NCI-H1417 treated with DMSO at 0.1 percent for 48 hours (cell line): Measurements from ENCODE around the gene PDE10A.
"Not testable (repeated sequence)": the region's sequence is repeated elsewhere in the genome, so short reads cannot be mapped to it uniquely, and the experiment has no call there.

ENCODE experiments used
- DNase-seq: peaks from one replicate; lab custom pipeline; 2025; lab: John Stamatoyannopoulos, UW

The PDE10A gene

DNA sequence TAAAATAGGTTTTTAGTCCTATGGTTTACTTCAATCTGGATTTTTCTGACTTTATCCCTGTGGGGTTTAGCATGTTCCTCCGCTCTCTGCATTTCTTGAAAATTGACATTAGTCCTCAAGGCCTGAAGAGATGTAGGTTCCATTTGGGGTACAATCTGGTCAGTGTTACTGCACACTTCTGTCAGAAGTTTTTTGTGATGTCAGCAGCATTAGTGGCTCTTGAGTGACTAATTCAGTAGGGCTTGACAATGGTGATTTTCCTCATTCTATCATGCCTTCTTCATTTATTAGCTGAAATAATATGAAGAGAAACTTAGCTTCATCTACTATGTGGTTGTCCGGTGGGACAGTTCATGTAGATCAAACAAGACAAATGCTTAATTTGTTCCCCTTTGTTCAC, 114.6 kb downstream of the PDE10A start:
- no peak for DNase-seq

DNA sequence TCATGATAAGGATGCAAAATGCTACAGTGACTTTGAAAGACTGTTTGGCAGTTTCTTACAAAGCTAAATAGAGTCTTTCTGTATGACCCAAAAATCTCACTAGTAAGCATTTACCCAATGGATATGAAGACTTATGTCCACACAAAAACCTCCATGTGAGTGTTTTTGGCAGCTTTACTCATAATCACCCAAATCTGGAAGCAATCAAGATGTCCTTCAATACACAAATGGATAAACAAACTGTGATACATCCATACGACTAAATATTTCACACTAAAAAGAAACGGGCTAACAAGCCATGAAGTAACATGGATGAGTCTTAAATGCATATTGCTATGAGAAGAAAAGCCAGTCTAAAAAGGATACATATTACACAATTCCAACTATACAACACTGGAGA, 117.2 kb downstream of the PDE10A start:
- DNase-seq, result no peak

DNA sequence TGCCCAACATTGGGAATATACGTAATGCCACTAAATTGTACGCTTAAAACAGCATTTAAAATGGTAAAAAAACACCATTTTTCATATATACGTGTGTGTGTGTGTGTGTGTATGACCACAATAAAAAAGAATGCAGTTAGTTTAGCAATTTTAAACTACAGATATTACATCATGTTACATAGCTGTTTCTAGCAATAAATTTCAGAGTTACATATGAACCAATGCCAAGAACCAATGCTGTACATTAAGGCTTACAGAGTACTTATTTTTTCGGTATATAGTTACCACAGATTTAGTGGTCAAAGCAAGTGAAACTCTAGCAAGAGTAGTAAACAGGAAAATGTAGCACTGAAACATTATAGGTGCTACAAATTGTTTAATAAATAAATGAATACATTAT, 119.3 kb downstream of the PDE10A start:
- no peak for DNase-seq

DNA sequence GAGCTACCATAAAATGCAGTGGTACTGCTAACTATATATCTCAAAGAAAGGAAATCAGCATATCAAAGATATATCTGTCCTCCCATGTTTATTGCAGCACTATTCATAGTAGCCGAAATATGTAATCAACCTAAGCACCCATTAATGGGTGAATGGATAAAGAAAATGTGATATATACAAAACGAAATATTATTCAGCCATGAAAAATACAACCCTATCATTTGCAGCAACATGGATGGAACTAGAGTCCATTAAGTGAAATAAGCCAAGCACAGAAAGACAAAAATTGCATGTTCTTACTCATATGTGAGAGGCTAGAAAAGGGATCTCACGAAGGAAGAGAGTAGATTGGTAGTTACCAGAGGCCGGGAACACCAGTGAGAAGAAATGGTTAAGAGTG, 126.1 kb downstream of the PDE10A start:
- no peak for DNase-seq

DNA sequence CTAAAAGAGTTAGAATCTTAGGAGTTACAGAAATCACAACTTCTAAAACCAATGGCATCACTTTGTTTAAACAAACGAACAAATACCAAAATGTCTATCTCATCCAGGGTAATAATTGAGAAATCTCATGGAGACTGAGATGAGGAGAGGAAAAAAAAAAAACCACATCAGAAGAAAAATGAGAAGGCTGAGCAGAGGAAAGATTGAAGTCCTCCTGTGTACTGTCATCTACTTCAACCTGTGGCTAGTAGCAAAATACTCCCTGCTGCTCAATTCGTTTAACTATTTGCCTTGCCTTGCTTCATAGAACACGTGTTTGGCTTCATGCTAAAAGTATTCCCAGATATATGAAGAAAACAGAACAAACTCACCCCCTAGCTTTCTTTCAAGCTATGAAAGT, 143.7 kb downstream of the PDE10A start:
- no peak for DNase-seq

DNA sequence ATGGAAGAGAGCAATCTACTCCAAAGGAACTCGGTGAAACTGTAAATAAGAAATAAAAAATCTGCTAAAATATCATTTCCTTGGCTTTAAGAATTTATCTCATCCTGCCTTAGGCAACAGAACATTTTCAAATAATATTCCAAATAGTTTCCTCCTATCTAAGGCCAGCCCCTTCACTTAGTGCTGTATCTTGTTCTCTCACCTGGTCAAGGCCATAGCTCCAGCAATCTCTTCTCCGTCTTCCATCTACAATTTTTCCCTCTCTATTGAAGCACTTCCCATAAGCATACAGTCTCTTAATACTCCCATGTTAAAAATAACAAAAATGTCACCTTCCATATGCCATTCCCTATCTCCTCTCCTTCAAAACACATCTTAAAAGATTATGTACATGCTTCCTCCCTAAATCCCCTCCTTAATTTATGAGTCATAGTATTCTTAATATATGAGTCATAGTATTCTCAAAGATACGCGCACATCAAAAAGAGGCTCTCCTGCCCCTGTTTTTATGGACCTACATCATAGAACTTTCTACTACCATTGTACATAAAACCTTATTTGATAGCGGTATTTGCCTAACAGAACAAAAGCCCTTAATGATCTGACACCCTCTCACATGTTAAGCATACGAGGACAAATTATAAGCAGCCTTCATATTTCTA, 146.9 kb downstream of the PDE10A start:
- no peak for DNase-seq

DNA sequence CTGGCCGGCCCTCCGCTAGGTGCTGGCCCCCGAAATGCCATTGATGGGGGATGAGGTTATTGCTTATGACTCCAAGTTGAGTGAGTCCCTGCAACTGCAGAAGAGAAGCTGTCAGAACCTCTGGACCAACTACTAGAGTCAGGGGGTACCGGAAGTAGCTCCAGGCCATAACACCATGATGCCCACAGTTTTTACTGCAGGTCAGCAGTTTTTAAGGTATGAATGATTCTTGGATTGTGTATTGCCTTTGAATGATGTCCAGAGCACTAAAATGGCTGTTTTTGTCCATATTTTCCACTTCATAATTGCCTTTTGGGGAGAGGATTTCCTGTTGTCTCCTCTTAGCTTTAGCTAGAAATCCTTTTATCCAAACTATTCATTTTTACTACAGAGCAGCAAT, 148.4 kb downstream of the PDE10A start:
- DNase-seq, result no peak

DNA sequence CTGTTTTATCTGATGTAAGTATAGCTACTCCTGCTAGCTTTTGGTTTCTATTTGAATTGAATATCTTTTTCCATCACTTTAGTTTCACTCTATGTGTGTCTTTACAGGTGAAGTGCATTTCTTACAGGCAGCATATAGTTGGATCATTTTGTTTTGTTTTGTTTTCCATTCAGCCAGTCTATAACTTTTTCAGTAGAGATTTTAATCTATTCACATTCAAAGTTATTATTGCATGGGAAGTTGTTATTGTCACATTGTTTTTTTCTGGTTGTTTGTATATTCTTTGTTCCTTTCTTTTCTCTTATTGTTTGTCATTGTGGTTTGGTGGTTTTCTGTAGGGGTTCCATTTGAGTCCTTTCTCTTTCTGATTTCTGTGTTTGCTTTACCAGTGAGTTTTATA, 151.2 kb downstream of the PDE10A start:
- DNase-seq, result no peak

DNA sequence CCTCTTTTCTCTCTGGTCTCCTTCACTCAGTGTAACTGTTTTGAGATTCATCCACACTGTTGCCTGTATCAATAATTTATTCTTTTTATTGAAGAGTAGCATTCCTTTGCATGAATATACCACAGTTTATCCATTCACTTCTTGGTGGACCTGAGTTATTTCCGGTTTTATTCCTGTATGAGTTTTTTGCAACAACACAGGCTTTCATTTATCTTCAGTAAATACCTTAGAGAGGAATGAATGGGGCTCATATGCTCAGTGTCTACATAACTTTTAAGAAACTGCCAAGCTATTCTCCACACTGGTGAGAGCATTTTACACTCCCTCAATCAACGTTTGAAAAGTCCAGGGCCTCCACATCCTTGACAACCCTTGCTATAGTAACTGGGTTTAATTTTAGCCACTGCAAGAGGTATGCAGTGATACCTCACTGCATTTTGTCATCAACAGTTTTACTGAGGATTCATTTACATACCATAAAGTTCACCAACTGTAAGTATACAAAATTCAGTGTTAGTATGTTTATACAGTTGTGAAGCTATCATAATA, 154.6 kb downstream of the PDE10A start:
- DNase-seq, result no peak

DNA sequence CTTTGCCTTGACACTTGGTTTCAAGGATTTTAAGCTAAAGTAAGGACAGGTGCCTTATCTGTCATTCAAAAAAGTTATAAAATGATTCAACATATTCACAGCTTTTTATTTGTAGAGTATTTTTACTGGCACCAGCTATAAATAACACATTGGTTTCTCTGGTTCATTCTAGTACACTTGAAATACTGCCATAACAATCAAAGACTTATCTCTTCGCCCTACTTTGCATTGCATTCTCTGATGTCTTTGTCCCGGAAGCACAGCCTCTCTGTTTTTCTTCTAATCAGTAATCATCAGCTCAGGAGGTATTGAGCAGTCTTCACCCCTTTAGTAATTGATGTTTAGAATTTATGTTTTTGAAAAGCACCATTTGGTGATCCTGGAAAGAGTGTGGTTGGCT, 156.4 kb downstream of the PDE10A start:
- DNase-seq, result no peak

DNA sequence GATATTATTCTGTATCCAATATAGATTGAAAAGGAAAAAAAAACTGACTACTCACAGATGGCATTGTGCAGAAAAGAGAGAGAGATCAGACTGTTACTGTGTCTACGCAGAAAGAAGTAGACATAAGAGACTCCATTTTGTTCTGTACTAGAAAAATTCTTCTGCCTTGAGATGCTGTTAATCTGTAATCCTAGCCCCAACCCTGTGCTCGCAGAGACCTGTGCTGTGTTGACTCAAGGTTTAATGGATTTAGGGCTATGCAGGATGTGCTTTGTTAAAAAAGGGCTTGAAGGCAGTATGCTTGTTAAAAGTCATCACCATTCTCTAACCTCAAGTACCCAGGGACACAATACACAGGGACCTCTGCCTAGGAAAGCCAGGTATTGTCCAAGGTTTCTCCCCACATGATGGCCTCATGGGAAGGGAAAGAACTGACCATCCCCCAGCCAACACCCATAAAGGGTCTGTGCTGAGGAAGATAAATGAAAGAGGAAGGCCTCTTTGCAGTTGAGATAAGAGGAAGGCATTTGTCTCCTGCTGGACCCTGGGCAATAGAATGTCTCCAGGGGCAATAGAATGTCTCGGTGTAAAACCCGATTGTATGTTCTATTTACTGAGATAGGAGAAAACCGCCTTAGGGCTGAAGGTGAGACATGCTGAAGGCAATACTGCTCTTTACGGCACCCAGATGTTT, 162.7 kb downstream of the PDE10A start:
- not testable (repeated sequence) for DNase-seq

DNA sequence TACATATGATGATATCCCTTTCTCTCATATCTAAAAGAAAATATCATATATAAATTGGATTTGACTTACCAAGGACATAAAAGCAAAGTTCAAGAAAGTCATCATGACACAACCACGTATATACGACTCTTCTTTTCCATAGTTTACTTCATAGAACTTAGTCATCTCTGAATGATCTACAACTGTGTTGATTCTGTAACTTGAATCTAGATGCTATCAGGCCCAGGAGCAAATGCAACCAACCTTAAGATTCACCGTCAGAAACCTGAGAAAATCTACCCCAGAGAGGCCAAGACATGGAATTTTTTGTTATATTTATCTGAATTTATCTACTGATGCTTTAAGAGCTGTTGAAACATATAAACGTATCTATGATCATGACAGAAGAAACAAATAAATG, 165.6 kb downstream of the PDE10A start:
- no peak for DNase-seq

DNA sequence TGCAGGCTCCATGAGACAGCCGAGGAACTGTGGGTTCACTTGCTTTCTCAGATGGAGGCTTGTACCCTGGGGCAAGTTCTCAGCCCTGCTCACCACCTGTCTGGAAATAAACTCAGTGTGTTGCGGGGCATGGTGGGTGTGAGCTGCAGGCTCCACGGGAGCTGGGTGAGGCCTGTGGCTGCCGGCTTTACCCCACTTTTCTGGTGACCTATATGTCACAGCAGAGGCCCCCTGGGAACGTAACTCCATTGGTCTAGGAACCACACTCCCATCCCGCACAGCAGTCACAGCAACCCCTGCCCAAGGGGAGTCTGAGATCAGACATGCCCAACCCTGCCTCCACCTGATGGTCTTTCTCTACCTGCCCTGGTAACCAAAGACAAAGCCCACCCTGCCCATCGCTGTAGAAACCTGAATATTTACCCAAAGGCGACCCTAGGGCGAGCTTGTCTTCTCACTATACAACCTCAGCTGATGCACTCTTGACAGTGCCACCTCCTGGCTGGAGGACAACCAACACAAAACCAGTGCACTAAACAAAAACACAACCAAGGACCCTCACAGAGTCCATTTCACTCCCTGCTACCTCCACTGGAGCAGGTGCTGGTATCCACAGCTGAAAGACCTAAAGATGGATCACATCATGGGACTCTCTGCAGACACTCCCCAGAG, 174.3 kb downstream of the PDE10A start:
- no peak for DNase-seq

DNA sequence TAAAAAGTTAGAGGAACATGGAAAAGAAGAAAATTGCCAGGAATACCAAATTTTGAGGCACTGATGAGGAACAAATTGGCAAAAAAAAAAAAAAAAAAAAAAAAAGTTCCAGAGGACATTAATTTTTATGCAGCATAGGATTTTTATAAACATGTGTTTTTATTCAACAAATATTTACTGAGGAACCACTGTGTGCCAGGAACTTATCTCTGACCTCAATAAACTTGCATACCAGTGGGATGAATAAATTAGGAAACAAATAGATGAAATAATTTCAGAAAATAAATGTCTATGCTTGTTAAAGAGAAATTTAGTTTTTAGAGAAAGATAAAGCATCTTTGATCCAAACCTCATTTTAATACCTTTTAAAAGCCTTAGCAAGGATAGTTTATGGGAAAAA, 175.1 kb downstream of the PDE10A start:
- DNase-seq, result no peak

DNA sequence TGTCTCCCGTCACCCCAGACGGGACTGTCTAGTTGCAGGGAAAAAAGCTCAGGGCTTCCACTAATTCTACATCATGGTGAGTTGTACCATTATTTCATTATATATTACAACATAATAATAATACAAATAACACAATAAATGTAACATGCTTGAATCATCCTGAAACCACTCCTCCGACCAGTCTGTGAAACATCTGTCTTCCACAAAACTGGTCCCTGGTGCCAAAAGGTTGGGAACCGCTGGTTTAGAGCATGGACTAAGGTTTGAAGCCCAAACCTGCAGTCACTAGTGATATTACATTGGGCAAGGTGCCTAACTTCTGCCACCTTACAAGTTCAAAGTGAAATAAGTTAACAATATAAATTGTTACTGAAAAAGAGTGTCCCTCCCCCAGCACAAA, 175.7 kb downstream of the PDE10A start:
- DNase-seq, result no peak

DNA sequence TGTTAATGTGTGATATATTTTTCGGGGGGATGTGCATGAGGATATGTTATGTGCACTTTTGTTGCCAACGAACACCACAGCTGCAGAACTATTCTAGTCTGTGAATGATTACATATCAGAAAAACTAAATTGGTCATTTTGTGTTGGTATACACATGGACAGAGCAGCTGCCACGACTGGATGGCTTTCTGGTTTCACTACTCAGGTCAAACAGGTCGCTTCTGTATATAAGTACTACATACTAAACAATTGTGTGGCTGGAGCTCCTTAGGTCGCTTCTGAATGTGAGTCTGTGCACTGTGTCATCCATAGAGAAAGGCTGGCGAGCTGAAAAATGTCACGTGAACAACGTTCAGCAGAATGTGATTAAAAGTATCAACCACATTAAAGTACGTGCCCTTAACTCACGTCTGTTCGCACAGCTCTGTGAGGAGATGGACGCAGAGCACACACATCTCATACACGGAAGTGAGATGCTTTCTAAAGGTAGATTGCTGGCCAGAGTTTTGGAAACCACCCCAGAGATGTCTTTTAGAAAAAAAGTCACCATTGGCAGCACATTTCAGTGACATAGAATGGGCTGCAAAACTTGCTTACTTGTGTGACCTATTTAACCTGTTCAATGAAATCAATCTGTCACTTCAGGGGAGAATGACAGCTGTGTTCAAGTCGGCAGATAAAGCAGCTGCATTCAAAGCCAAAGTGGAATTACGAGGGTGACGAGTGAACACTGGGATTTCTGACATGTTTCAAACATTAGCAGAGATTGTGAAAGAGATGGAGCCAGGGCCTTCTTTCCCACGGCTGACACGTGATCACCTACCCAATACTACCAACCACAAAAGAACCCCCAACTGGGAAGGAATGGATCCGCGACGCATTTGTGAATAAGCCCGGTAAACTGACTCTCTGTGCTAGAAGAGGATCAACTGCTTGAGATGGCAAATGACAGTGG, 176.6 kb downstream of the PDE10A start:
- no peak for DNase-seq

DNA sequence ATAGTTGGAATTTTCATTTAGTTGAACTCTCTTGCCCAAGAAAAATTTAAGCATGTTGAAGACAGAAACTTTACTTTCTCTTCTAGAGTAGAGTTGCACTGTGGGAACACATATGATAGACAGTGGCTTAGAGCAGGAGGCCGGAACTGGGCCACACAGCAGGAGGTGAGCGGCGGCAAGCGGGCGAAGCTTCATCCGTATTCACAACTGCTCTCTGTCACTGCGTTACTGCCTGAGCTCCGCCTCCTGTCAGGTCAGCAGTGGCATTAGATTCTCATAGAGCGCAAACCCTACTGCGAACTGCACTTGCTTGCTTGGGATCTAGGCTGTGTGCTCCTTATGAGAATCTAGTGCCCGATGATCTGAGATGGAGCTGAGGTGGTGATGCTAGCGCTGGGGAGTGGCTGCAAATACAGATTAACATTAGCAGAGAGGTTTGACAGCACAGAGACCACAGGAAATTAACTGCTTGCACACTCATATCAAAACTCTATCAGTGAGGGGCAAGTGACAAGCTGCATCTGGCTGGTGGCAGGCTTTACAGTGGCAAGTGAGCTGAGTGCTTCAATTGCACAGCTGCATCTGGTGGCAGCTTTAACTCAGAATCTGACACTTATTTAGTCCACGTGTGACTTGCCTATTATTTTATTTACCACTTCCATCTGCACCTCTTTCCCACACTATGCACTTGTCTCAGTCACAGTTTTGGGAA, 178.7 kb downstream of the PDE10A start:
- no peak for DNase-seq

DNA sequence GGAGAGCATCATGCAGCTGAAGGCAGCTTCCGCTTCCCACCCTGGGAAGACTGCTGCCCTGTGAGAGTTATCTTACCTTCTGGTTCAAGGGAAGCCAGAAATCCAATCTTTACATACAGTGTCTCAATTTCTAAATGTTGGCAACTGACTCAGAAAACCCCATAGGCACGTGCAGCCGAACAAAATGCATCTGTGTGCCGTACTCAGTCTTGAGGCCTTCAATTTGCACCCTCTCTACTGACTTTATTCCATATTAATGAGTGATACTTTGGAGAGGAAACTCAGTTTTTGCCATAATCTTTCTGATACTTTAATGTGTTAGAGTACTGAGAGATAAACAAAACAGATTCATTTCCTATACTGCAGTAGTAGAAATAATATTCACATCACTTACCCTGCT, 181.1 kb downstream of the PDE10A start:
- no peak for DNase-seq

DNA sequence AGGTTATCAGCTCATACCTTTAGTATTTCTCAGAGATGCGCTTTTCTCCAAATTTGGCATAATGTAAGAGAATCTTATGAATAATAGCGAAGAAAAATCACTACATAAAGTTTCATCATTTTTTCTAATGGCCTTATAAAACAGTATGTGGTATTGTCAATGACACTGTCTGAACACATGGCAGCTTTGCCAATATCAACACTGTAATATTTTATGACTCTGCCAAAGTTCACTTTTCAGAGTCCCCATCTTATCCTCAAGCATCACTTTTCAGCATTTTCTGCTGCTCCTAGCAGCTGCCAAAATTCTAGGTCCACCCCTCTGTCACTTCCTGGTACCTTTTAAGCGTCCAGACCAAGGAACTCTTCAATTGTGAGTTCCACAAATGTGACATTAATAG, 182.1 kb downstream of the PDE10A start:
- no peak for DNase-seq

DNA sequence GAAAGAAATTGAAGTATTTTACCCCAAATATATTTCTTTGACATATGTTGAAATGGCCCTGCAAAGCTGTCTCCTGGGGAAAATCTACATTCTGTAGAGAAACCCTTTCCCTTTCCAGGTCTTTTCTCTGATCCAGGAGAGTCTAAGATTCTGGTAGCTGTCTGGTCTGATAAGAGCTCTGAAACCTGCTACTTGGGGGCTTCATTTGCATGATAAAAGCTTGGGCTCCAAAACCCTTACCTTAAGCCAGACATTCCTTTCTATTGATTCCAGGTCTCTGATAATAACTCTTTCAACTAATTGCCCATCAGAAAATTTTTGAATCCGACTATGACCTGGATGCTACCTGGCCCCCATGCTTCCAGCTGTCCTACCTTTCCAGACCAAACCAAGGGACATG, 184.5 kb downstream of the PDE10A start:
- DNase-seq, result no peak

DNA sequence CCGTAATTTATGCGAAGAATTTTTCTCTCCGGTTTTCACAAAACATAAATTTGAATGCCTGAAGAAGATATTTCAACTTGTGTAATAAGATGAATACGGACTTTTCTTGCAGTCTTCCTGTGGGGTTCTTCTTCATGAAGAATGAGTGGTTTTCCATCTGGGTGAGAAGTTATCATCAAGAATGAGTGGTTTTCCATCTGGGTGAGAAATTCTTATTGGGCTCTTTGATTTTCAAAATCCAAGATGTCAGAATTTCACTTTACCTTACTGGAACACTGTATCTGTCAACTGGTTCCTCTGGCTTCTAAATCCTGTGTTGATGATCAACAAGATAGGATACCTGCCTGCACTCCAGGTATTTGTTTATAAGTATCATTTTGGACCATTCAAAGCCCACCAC, 193.6 kb downstream of the PDE10A start:
- DNase-seq, result no peak
